Activated gamma-delta T cell (primary cell): ENCODE results near the gene EED.

Source experiments
- DNase-seq: peaks from one replicate; lab custom pipeline; 2025; lab: John Stamatoyannopoulos, UW
- total RNA-seq, 2 donors: gene quantifications; one replicate each; lab custom pipeline; 2026; lab: John Stamatoyannopoulos, UW

EED gene, protein sequence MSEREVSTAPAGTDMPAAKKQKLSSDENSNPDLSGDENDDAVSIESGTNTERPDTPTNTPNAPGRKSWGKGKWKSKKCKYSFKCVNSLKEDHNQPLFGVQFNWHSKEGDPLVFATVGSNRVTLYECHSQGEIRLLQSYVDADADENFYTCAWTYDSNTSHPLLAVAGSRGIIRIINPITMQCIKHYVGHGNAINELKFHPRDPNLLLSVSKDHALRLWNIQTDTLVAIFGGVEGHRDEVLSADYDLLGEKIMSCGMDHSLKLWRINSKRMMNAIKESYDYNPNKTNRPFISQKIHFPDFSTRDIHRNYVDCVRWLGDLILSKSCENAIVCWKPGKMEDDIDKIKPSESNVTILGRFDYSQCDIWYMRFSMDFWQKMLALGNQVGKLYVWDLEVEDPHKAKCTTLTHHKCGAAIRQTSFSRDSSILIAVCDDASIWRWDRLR
- total RNA-seq, result 43.8 to 57.2 reads per million in 2 donors

- DNase-seq, result peak; percentile 92
These were observed at the start of gene EED for GRCh38 chr11:86244522-86245368. EED (plus strand) TSS chr11:86244753; CDS start chr11:86245230, 477 bp downstream.

- no peak for DNase-seq
These were observed 49.6 kb upstream of the EED start for GRCh38 chr11:86194998-86195397.

DNA sequence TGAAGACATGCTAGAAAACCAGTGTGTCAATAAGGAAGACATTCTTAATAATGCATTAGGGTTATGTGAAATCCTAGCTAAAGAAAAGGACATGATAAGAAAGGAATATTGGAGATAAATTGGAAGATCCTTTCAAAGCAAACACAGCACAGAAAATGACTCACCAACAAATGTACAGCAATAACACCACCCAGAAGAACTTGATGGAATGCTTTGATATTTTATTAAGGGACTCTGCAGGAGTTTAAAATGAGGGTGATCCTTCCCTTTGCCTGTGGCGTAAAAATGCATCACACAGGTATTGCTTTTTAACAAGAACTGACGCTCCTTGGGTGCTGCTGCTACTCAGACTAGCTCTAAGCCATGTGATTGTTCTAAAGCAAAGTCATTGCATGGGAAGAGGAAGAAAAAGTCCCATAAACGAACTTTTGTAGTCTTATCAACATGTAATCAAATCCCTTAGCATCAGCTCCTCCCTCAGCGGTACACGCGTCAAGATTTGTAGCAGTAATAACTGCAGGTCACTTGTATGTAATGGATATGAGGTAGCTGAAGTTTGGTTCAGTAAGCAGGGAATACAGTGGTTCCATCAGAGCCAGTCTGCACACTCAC is 48.4 kb upstream of the EED start:
- DNase-seq, result no peak

DNA sequence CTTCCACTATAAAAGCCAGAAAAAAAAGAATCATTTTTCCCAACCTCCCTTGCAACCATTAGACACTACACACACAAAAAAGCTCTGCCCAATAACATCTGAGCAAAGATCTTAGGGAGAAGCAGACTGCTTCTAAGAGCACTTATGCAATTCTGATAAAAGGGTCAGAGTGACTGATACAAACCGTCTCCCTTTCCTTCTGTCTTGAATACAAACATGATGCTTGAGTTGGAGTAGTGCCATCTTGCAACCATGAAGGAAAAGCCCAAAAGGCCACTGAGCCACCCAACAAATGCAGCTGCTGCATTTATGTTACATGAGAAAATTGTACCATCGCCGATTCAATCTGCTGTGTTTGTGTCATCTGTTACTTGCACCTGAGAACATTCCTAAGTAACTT is 47.6 kb upstream of the EED start:
- DNase-seq, result no peak

- no peak for DNase-seq
These were observed 47.1 kb upstream of the EED start for GRCh38 chr11:86197448-86197847.

DNA sequence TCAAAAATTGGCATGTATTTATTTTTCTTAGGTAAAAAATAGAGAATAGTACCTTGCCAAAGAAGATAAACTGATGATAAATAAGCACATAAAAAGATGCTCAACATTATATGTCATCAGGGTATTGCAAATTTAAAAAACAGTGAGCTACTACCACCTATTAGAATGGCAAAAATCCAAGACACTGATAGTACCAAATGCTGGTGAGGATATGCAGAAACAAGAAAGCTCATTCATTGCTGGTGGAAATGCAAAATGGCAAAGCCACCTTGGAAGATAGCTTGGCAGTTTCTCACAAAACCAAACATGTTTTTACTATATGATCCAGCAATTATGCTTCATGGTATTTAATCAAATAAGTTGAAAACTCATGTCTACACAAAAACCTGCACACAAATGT is 46.4 kb upstream of the EED start:
- DNase-seq, result no peak

DNA sequence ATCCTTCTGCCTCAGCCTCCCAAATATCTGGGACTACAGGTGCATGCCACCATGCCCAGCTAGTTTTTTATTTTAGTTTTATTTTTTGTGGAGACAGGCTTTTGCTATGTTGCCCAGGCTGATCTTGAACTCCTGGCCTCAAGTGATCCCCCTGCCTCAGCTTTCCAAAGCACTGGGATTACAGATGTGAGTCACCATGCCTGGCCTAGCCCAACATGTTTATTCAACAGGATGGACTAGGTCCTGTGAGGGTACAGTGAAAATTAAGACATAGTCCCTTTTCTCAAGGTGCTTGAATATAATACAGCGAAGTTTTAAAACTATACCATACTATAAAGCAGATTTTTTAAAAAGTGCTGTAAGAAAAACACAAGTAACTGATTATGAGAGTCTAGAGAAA is 45.2 kb upstream of the EED start:
- no peak for DNase-seq

DNA sequence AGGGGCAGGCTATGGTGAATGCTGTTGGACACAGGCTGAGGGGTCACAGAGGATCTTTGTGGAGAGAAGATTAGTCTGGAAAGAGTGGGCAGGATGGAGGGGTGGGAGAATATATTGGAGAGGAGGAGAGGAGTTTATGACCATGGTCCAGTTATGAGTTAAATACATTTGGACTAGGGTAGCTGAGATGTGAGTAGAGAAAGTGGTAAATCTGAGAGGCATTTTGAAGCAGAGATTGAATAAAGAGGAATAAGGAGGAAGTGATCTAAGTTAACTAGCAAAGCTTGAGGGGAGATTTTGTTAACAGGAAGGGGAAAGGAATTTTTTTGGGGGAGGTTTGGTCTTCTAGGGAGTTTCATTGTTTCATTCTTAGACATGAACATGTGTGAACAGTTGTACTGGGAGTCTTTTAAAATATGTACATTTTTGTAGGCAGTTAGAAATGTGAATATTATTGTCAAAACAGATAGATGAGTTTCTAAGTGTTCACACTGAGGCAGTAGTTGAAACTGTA is 43.1 kb upstream of the EED start:
- no peak for DNase-seq

DNA sequence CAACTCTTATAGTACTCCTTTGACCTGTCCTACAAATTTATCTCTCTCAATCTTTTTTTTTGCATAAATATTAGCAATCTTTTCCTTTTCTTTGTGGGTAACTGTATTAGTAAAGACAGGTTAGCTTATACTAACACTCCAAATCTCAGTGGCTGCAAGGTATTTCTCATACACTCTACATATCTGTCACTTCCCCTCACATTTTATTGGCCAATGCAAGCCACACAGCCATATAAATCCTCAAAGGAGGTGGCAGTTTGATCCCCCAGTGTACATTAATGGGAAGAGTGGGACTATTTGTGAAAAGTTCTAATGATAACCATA is 42.6 kb upstream of the EED start:
- no peak for DNase-seq

DNA sequence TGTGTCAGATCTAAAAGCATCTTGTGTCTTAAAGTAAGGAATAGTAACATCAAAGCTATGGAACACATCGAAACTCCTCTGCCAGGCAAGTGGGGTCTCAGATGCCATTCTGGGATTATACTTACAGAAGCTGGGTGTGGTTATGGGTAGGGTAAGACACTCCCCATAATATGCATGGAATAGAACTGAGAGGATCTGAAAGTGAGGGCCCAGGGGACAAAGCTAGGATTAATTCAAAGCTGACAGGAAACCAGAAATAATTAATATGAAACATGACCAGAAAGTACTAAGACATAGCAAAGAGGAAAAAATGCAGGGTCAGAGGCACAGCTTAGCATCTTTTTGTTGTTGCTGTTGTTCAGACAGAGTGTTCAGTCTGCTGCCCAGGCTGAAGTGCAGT is 40.2 kb upstream of the EED start:
- DNase-seq, result no peak

- no peak for DNase-seq
These were observed 38.9 kb upstream of the EED start for GRCh38 chr11:86205421-86206336.

DNA sequence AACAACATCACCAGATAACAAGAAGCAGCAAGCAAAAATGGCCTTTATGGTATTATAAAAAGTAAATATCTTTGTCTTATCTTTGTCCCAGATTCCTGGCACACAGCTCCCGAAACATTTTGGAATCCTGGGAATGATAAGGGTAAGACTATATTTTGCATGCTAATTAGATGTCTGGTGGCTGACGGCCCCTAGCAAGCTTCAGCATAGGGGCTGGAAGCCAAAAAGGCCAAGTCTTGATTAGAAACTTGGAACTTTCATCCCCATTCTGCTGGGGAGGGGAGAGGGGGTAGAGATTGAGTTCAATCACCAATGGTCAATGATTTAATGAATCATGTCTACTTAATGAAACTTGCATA is 38.2 kb upstream of the EED start:
- no peak for DNase-seq

DNA sequence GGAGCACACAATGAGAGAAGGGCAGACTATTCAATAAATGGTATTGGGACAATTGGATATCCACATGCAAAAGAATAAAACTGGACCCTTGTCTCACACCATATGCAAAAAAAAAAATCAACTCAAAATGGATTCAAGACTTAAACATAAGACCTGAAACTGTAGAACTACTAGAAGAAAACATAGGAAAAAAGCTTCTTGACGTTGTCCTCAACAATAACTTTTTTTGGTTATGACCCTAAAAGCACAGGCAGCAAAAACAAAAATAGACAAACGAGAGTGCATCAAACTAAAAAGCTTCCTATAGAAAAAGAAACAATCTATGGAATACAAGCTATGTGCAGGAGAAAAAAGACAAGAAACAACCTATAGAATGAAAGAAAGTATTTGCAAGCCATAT is 37.1 kb upstream of the EED start:
- no peak for DNase-seq

DNA sequence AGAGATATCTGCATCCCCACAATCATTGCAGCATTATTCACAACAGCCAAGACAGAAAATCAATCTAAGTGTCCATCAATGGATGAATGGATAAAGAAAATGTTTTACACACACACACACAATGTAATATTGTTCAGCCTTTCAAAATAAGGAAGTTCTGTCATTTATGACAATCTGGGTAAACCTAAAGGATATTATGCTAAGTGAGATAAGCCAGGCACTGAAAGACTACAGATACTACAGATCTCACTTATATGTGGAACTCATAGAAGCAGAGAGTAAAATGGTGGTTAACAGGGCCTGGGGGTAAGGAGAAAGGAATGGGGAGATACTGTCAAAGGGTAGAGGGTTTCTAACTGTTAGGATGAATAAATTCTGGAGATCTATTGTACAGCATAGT is 36.0 kb upstream of the EED start:
- no peak for DNase-seq

DNA sequence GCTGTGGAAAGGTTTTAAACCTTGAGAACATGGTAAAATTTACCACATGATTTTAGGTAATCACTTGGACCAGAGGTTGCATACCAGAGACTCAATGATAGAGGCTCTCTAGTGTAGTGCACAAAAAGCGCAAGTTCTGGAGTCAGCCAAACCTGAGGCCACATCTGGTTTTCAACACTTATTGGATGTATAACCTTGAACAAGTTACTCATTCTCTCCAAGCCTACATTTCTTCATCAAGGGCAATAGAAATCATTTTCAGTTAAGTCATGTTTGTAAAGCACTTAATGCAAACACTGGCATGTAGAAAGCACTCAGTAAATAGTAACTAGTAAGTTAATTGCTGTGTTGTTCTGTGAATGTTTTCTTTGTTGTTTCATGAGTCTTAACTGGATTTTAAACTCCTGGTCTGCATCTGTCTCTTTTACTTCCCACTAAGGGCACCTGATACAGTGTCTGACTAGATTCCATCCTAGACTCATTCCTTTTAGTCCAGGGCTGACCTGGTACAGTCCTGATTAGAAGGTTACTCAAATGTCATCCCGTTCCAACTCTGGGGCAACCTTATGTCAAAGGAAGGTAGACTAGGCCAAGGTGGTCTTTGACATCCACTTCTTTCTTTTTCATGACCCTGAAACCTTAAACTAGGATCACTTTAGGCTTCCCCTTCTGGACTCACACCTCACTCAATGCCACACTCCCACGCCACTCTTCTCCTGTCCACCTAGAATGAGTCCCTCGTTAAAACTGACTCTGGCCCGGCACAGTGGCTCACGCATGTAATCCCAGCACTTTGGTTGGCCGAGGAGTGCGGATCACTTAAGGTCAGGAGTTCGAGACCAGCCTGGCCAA is 34.5 kb upstream of the EED start:
- no peak for DNase-seq

DNA sequence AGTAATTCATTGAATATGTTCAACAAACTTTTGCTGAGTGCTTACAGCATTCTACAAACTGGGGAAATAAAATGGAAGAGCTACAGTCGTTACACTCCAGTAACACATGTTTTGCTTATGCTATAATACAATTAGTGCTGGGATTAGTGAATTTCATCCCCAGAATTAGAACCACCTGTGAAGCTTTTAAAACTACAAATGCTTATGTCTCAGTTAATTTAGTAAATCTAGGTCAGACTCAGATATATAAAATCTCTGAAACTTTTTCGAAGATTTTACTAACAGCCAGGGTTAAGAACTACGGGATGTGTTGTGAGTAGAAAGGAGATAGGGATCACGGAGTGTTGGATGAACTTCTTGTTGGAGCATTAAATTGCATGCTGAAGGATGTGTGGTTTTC is 33.7 kb upstream of the EED start:
- no peak for DNase-seq

DNA sequence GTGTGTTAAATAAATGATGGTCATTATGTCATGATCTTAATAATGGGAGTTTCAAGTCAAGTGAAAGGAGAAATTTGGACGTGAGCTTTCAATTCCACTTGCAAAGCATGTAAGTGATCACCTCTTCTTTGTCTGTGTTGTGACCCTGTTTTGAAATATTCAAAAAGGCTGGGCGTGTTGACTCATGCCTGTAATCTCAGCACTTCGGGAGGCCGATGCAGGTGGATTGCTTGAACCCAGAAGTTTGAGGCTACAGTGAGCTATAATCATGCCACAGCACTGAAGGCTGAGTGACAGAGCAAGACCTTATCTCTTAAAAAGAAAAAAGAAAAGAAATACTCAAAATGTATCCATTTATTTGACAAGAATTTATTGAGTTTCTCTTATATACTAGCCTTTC is 32.9 kb upstream of the EED start:
- DNase-seq, result no peak

- no peak for DNase-seq
These were observed 32.4 kb upstream of the EED start for GRCh38 chr11:86212019-86212611.

DNA sequence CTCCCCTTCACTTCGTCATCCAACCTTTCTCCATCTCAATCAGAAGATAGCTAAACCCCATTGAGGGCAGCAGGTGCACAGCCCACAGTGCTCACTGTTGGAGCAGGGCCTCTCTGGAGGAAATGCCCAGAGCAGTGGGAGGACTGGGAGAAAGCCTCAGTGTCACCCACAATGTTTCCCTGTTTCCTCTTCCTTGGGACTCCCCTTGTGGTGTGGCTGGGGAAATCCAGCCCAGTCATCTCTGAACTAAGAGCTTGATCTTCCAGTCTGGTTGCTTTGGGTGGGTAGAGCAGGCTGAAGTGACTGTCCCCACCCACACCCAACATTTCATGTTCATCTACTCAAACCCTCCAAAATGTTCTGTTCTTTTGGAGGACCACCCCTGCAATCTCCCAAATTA is 29.8 kb upstream of the EED start:
- no peak for DNase-seq
